ENCODE measurements around the gene HK2. TPM values are rescaled to one million over a fixed set of nuclear protein-coding genes. Genes with fewer than 3 reads are reported as not detected.

Gene HK2
- total RNA-seq, 2 experiments from 2014 or later = 7.7 to 8.9 TPM

- Histone ChIP-seq H3K27ac (ENCODE audit: low read depth in 1 of 2, low read length in 2 of 2) (no peak overlapping the region), H3K4me1 (ENCODE audit: insufficient read depth, low read length) (peaks cover 2% of the 10 kb centered on the region), H3K27me3 (ENCODE audit: control insufficient read depth in 1 of 2, insufficient read depth in 2 of 2, low read length in 2 of 2) (no peaks in the 10 kb centered on the region), H3K9me3 (ENCODE audit: control insufficient read depth in 1 of 2, insufficient read depth in 1 of 2, low read length in 2 of 2) (no peaks in the 10 kb centered on the region), H3K36me3 (ENCODE audit: insufficient read depth, low read length) (no peaks in the 10 kb centered on the region), H3K4me3 (ENCODE audit: low read length) (no peak overlapping the region)
- Mint-ChIP-seq H3K27me3 (peaks cover 5% of the 10 kb centered on the region), H3K4me1 (ENCODE audit: low read depth) (peaks cover 9% of the 10 kb centered on the region), H3K27ac (no peak overlapping the region), H3K9me3 (no peaks in the 10 kb centered on the region), H3K4me3 (no peak overlapping the region), H3K36me3 (ENCODE audit: low read depth) (no peaks in the 10 kb centered on the region)
- ChIA-PET POLR2A (no interaction called here), CTCF (no interaction called here)
- intact Hi-C loops (cut with DNase I, micrococcal nuclease) = no loop called here
- ATAC-seq (ENCODE audit: poor library complexity) = no peak
- TF ChIP-seq CTCF (IDR thresholded peaks at IDR 0.05) = no peak
- DNase-seq = no peak
These were observed 19.8 kb upstream of the HK2 start for GRCh38 chr2:74814102-74814501.

- no peak for TF ChIP-seq CTCF (IDR thresholded peaks at IDR 0.05)
- H3K36me3 ChIP-seq (ENCODE audit: insufficient read depth, low read length) = no peaks in the 10 kb centered on the region
- ChIA-PET CTCF (interaction anchor here (1.0 kb wide), 1 partner anchor 20 kb away, joined by 3 read pairs; no protein-coding TSS in a partner anchor), POLR2A (no interaction called here)
- H3K27ac Mint-ChIP-seq = no peak overlapping the region
- H3K4me3 Mint-ChIP-seq = no peak overlapping the region
- no peaks in the 10 kb centered on the region for H3K27me3 ChIP-seq (ENCODE audit: control insufficient read depth in 1 of 2, insufficient read depth in 2 of 2, low read length in 2 of 2)
- DNase-seq (no peak), ATAC-seq (ENCODE audit: poor library complexity) (no peak)
- no peaks in the 10 kb centered on the region for H3K27me3 Mint-ChIP-seq
- intact Hi-C loops (cut with DNase I, micrococcal nuclease) = no loop called here
- no peaks in the 10 kb centered on the region for H3K36me3 Mint-ChIP-seq (ENCODE audit: low read depth)
- no peaks in the 10 kb centered on the region for H3K9me3 ChIP-seq (ENCODE audit: control insufficient read depth in 1 of 2, insufficient read depth in 1 of 2, low read length in 2 of 2)
- no peak overlapping the region for H3K27ac ChIP-seq (ENCODE audit: low read depth in 1 of 2, low read length in 2 of 2)
- H3K4me3 ChIP-seq (ENCODE audit: low read length) = no peak overlapping the region
- H3K4me1 Mint-ChIP-seq (ENCODE audit: low read depth) = peaks cover 9% of the 10 kb centered on the region
- H3K9me3 Mint-ChIP-seq = no peaks in the 10 kb centered on the region
- H3K4me1 ChIP-seq (ENCODE audit: insufficient read depth, low read length) = peaks cover 2% of the 10 kb centered on the region
These were observed 18.0 kb upstream of the HK2 start for GRCh38 chr2:74815941-74816340.

GRCh38 chr2:74816540-74817303 lies 17.2 kb upstream of the HK2 start:
- intact Hi-C loops (cut with DNase I, micrococcal nuclease) = no loop called here
- ATAC-seq (ENCODE audit: poor library complexity) (no peak), DNase-seq (no peak)
- Mint-ChIP-seq H3K27ac (peak overlapping the region; percentile 41), H3K9me3 (no peaks in the 10 kb centered on the region), H3K36me3 (ENCODE audit: low read depth) (no peaks in the 10 kb centered on the region), H3K4me1 (ENCODE audit: low read depth) (peaks cover 9% of the 10 kb centered on the region), H3K4me3 (no peak overlapping the region), H3K27me3 (no peaks in the 10 kb centered on the region)
- CTCF ChIA-PET = interaction anchor here (1.0 kb wide), 1 partner anchor 20 kb away, joined by 3 read pairs; no protein-coding TSS in a partner anchor
- POLR2A ChIA-PET = no interaction called here
- Histone ChIP-seq H3K4me1 (ENCODE audit: insufficient read depth, low read length) (peaks cover 2% of the 10 kb centered on the region), H3K27me3 (ENCODE audit: control insufficient read depth in 1 of 2, insufficient read depth in 2 of 2, low read length in 2 of 2) (no peaks in the 10 kb centered on the region), H3K9me3 (ENCODE audit: control insufficient read depth in 1 of 2, insufficient read depth in 1 of 2, low read length in 2 of 2) (no peaks in the 10 kb centered on the region), H3K27ac (ENCODE audit: low read depth in 1 of 2, low read length in 2 of 2) (no peak overlapping the region), H3K4me3 (ENCODE audit: low read length) (no peak overlapping the region), H3K36me3 (ENCODE audit: insufficient read depth, low read length) (no peaks in the 10 kb centered on the region)
- TF ChIP-seq CTCF (IDR thresholded peaks at IDR 0.05) = no peak

All from CD4-positive, alpha-beta T cell (primary cell).